Measurements from ENCODE around the gene FBP2. TPM values are rescaled to one million over a fixed set of nuclear protein-coding genes. Genes with fewer than 3 reads are reported as not detected.

FBP2 gene
- total RNA-seq, 4 donors from 2014 or later: not detected

DNA sequence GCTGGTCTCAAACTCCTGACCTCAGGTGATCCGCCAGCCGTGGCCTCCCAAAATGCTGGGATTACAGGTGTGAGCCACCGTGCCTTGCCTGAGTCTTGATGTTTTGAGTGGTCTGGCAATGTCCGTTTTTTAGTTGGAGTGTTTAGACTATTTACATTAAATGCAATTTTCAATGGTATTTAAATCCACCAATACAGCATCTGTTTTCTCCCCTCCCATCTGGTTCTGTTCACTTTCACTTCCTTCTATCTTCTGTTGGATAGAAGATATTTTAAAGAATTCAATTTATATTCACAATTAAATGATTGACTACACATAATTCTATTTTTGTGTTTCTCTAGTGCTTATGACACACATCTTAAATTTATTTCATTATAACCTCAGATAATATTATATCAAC is 64.7 kb downstream of the FBP2 start:
- Histone ChIP-seq H3K27ac (no peak overlapping the region), H3K4me1 (peaks cover 0 to 7% (median 0%) of the 10 kb centered on the region in 4 donors), H3K9me3 (no peaks in the 10 kb centered on the region), H3K4me3 (no peak overlapping the region), H3K36me3 (no peaks in the 10 kb centered on the region), H3K27me3 (no peaks in the 10 kb centered on the region)
- no peak for DNase-seq
- no peak for TF ChIP-seq POLR2A (IDR thresholded peaks at IDR 0.05)
- TF ChIP-seq, protein P1, sequence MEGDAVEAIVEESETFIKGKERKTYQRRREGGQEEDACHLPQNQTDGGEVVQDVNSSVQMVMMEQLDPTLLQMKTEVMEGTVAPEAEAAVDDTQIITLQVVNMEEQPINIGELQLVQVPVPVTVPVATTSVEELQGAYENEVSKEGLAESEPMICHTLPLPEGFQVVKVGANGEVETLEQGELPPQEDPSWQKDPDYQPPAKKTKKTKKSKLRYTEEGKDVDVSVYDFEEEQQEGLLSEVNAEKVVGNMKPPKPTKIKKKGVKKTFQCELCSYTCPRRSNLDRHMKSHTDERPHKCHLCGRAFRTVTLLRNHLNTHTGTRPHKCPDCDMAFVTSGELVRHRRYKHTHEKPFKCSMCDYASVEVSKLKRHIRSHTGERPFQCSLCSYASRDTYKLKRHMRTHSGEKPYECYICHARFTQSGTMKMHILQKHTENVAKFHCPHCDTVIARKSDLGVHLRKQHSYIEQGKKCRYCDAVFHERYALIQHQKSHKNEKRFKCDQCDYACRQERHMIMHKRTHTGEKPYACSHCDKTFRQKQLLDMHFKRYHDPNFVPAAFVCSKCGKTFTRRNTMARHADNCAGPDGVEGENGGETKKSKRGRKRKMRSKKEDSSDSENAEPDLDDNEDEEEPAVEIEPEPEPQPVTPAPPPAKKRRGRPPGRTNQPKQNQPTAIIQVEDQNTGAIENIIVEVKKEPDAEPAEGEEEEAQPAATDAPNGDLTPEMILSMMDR (IDR thresholded peaks at IDR 0.05): no peak

DNA sequence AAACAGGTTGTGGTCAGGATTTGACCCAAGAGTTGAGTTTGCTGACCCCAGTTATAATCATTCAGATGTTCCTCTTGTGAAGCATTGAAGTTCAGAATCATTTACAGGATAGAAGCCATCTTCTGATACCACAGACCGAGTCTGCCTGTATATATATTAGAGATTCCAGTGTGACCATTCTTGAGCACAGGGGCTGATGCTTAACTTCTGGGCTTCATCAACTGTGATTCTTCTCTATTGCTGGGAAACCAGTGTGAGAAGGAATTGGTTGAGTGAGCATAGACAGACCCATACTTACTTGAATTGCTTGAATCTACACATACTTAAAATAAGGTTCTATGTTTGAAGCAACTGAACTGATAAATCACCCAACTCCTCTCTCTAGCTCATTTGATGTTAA is 66.7 kb downstream of the FBP2 start:
- H3K27ac ChIP-seq: no peak overlapping the region
- TF ChIP-seq POLR2A (IDR thresholded peaks at IDR 0.05): no peak
- TF ChIP-seq, protein P1 (IDR thresholded peaks at IDR 0.05): no peak
- no peak for DNase-seq
- H3K36me3 ChIP-seq: no peaks in the 10 kb centered on the region
- H3K27me3 ChIP-seq: no peaks in the 10 kb centered on the region
- H3K4me3 ChIP-seq: no peak overlapping the region
- no peaks in the 10 kb centered on the region for H3K4me1 ChIP-seq
- no peaks in the 10 kb centered on the region for H3K9me3 ChIP-seq

DNA sequence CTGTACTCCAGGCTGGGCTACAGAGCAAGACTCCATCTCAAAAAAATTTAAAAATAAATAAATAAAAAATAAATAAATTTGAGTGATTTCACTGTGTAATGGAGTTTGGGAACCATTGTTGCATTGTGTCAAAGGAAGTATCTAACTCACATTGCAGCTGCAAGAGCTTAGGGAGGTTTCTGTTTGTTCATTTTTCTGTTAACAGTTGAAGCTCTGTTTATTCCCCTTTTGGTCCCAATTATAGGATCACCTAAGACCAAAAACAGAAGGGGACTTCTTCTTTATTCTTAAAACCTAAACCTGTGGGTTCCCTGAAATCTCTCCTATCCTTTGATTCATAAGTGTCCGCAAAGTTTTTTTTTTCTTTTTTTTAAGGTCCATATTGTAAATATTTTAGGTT is 67.4 kb downstream of the FBP2 start:
- H3K36me3 ChIP-seq: no peaks in the 10 kb centered on the region
- H3K27ac ChIP-seq: no peak overlapping the region
- H3K27me3 ChIP-seq: no peaks in the 10 kb centered on the region
- DNase-seq: no peak
- H3K4me1 ChIP-seq: no peaks in the 10 kb centered on the region
- H3K9me3 ChIP-seq: no peaks in the 10 kb centered on the region
- TF ChIP-seq POLR2A (IDR thresholded peaks at IDR 0.05): no peak
- TF ChIP-seq, protein P1 (IDR thresholded peaks at IDR 0.05): no peak
- no peak overlapping the region for H3K4me3 ChIP-seq

DNA sequence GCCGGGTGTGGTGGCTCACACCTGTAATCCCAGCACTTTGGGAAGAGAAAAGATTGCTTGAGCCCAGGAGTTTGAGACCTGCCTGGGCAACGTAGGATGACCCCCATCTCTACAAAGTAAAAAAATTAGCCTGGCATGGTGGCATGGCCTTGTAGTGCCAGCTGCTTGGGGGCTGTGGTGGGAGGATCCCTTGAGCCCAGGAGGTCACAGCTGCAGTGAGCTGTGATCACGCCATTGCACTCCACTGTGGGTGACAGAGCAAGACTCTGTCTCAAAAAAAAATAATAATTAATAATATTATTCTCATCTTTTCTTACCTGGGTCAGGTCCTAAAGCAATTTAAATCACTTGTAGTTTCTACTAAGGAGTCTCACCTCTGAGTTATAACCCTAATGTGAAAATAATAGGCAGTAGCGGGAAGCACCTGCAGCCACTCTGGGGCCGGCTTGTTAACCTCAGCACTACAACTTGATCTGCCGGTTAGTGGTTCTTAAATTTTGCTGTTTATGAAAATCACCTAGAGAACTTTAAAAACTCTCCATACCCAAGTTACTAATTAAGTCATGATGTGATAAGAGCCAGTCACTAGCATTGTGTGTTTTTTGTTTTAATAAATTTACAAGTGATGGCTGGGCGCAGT is 68.1 kb downstream of the FBP2 start:
- no peak for TF ChIP-seq POLR2A (IDR thresholded peaks at IDR 0.05)
- TF ChIP-seq, protein P1 (IDR thresholded peaks at IDR 0.05): no peak
- DNase-seq: no peak
- H3K4me1 ChIP-seq: no peaks in the 10 kb centered on the region
- no peak overlapping the region for H3K27ac ChIP-seq
- H3K9me3 ChIP-seq: no peaks in the 10 kb centered on the region
- no peaks in the 10 kb centered on the region for H3K36me3 ChIP-seq
- no peaks in the 10 kb centered on the region for H3K27me3 ChIP-seq
- no peak overlapping the region for H3K4me3 ChIP-seq

DNA sequence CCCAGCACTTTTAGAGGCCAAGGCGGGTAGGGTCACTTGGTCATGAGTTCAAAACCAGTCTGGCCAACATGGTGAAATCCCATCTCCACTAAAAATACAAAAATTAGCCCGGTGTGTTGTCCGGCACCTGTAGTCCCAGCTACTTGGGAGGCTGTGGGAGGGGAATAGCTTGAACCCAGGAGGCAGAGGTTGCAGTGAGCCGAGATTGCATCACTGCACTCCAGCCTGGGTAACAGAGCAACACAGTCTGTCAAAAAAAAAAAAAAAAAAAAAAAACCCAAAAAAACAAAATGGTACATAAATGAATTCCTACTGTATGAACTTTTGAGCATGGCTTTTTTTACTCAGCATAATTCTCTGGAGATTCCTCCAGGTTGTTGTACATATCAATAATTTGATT is 76.4 kb downstream of the FBP2 start:
- Histone ChIP-seq H3K27ac (no peak overlapping the region), H3K9me3 (no peaks in the 10 kb centered on the region), H3K4me3 (no peak overlapping the region), H3K4me1 (no peaks in the 10 kb centered on the region), H3K27me3 (no peaks in the 10 kb centered on the region), H3K36me3 (no peaks in the 10 kb centered on the region)
- no peak for DNase-seq
- no peak for TF ChIP-seq POLR2A (IDR thresholded peaks at IDR 0.05)
- TF ChIP-seq, protein P1 (IDR thresholded peaks at IDR 0.05): no peak

DNA sequence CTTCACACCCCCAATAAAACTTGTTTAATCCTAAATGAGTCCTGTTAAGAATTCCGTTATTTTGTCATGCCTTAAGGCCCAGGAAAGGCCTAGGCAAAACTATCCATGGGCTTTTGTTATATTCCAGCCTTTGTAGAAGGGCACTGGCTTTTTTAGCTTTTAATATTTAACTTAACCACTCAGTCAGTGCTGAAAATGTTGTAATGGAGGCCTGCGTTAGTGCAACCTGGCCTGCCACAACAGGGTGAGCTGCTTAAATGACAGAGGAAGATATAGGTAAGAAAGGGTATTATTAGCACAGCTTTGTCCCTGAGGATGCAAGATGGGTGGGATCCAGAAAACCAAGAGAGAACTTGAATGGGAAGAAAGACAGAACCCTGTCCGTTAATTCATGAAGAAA is 78.9 kb downstream of the FBP2 start:
- H3K27me3 ChIP-seq: no peaks in the 10 kb centered on the region
- H3K4me3 ChIP-seq: no peak overlapping the region
- H3K36me3 ChIP-seq: no peaks in the 10 kb centered on the region
- H3K9me3 ChIP-seq: no peaks in the 10 kb centered on the region
- no peak overlapping the region for H3K27ac ChIP-seq
- no peak for TF ChIP-seq POLR2A (IDR thresholded peaks at IDR 0.05)
- TF ChIP-seq, protein P1 (IDR thresholded peaks at IDR 0.05): no peak
- DNase-seq: no peak
- no peaks in the 10 kb centered on the region for H3K4me1 ChIP-seq

All from Peyer's patch (tissue), 4 donors.